ENCODE results near the gene RTKN. TPM values are rescaled to one million over a fixed set of nuclear protein-coding genes. Genes with fewer than 3 reads are reported as not detected.
A peak's percentile ranks its signal among the peaks of the same experiment; 100 is the strongest.

RTKN gene
- total RNA-seq, 1 experiment from 2014 or later: 27.0 TPM

DNA sequence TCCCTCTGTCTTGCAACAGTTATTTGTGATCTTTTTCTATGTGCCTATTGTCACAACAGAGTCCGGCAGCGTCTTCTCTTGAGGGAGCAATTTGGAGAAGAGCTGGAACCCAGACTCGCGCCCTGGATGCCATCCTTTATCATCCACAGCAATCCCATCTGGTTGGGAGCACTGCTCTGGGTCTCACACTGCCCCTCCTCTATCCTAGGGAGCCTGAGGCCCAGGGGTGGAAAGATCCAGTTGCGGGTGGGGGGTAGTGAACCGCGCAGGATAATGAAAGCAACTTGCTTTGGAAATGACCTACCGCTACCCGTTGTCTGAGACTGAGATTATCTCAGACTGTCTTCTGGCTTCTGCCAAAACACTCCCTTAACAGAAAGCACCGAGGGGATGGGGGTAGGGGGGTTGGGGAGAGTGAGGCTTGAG is 17.2 kb upstream of the RTKN start:
- Histone ChIP-seq H3K36me3 (ENCODE audit: insufficient read depth, low read length, poor library complexity, severe bottlenecking) (peaks cover 18% of the 10 kb centered on the region), H3K9me3 (ENCODE audit: low read depth, low read length, poor library complexity, severe bottlenecking) (no peaks in the 10 kb centered on the region), H3K27ac (ENCODE audit: low read depth, low read length, poor library complexity, severe bottlenecking) (peak overlapping the region; percentile 61), H3K4me1 (ENCODE audit: insufficient read depth, low read length, poor library complexity, severe bottlenecking) (peaks cover 16% of the 10 kb centered on the region), H3K4me3 (ENCODE audit: low read depth, low read length, poor library complexity, severe bottlenecking) (peak overlapping the region; percentile 92), H3K27me3 (replicated peaks; ENCODE audit: insufficient read depth, low read depth, low read length, poor library complexity) (no peaks in the 10 kb centered on the region)
- POLR2A ChIA-PET (ENCODE audit: low non-redundant PET): no interaction called here
- intact Hi-C loops (cut with micrococcal nuclease; ENCODE audit: unreplicated experiment): no loop called here
- TF ChIP-seq EZH2 (IDR thresholded peaks at IDR 0.05; ENCODE audit: borderline replicate concordance, low read depth, low read length, poor library complexity, severe bottlenecking): no peak
- TF ChIP-seq, protein P1, sequence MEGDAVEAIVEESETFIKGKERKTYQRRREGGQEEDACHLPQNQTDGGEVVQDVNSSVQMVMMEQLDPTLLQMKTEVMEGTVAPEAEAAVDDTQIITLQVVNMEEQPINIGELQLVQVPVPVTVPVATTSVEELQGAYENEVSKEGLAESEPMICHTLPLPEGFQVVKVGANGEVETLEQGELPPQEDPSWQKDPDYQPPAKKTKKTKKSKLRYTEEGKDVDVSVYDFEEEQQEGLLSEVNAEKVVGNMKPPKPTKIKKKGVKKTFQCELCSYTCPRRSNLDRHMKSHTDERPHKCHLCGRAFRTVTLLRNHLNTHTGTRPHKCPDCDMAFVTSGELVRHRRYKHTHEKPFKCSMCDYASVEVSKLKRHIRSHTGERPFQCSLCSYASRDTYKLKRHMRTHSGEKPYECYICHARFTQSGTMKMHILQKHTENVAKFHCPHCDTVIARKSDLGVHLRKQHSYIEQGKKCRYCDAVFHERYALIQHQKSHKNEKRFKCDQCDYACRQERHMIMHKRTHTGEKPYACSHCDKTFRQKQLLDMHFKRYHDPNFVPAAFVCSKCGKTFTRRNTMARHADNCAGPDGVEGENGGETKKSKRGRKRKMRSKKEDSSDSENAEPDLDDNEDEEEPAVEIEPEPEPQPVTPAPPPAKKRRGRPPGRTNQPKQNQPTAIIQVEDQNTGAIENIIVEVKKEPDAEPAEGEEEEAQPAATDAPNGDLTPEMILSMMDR (conservative IDR thresholded peaks at IDR 0.05; ENCODE audit: low read depth, low read length): no peak
- no peak for DNase-seq (ENCODE audit: low spot score)
- BruUV-seq (replicated peaks): no TSS peak
- CTCF ChIA-PET: interaction anchor here (0.7 kb wide), 1 partner anchor 24 kb away, joined by 4 read pairs; the partner anchor contains the start of genes CCDC142 and TTC31

DNA sequence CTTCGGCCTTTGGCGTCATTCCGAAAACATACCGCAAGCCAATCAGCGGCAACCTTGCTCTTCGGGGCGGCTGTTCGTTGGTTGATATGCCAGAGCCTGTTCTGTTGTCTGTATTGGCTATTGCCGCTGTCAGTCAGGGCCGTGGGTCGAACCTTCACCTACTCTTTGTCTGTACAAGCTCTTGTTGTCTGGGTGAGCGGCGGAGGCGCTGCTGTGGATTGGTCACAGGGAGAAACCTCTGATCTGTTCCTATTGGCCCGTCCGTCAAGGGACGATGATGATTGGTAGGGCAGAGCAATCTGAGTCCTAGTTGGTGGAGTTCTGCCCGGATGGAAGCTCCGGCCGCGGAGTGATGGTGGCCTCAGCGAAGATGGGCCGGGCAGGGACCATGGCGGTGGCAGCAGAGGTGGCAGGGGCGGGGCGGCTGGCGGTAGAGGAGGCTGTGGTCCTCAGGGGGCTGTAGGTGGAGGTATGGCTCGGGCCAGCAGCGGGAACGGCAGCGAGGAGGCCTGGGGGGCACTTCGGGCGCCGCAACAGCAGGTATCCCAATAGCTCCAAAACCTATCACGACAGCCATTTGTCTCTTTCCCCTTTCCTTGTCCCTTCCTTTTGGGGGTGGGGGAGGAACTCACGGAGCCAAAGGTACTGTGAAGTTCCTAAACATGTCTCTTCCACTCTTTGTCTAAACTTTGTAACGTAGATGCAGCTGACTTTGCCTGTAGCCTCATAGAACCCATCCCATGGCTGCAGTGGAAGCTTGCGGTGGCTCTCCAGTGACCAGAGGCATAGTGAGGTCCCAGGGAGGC is 16.6 kb upstream of the RTKN start, which contains the start of gene WBP1:
Gene WBP1, plus strand, starts transcription at position 307 of the 806 bp plus-strand sequence. Its CDS starts 165 bp downstream, at position 472.
- intact Hi-C loops (cut with micrococcal nuclease; ENCODE audit: unreplicated experiment): no loop called here
- ChIA-PET POLR2A (ENCODE audit: low non-redundant PET) (interaction anchor here (0.6 kb wide), 2 partner anchors 16 to 105 kb away, joined by 4 to 12 read pairs; no protein-coding TSS in a partner anchor), CTCF (interaction anchor here (0.6 to 0.7 kb wide), 3 partner anchors 16 to 132 kb away, joined by 3 to 4 read pairs (median 3); partner anchors contain the start of genes CCDC142 and TTC31)

DNA sequence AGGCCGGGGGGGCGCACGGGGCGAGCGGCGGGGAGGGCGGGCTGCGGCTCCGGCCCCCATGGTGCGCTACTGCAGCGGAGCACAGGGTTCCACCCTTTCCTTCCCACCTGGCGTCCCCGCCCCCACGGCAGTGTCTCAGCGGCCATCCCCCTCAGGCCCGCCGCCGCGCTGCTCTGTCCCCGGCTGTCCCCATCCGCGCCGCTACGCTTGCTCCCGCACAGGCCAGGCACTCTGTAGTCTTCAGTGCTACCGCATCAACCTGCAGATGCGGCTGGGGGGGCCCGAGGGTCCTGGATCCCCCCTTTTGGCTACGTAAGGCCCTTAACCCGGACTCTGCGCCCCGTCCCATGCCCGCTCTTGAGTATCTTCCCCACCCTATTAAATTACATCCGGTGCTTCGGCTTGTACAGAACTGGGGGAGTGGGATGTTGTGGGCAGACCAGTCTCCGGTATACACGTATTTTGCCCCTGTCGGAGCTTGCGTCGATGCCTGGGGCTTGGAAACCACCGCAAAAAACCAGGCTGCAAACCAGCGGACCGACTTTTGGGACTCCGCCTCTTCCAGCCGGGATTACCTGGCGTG is 15.9 kb upstream of the RTKN start:
- ChIA-PET CTCF (interaction anchor here (0.6 kb wide), 1 partner anchor 132 kb away, joined by 3 read pairs; no protein-coding TSS in a partner anchor), POLR2A (ENCODE audit: low non-redundant PET) (interaction anchor here (0.6 kb wide), 2 partner anchors 17 to 106 kb away, joined by 4 to 12 read pairs; no protein-coding TSS in a partner anchor)
- peak; percentile 54 for DNase-seq (ENCODE audit: low spot score)
- peaks cover 16% of the 10 kb centered on the region for H3K4me1 ChIP-seq (ENCODE audit: insufficient read depth, low read length, poor library complexity, severe bottlenecking)
- peak overlapping the region; percentile 92 for H3K4me3 ChIP-seq (ENCODE audit: low read depth, low read length, poor library complexity, severe bottlenecking)
- H3K27me3 ChIP-seq (replicated peaks; ENCODE audit: insufficient read depth, low read depth, low read length, poor library complexity): no peaks in the 10 kb centered on the region
- intact Hi-C loops (cut with micrococcal nuclease; ENCODE audit: unreplicated experiment): no loop called here
- H3K36me3 ChIP-seq (ENCODE audit: insufficient read depth, low read length, poor library complexity, severe bottlenecking): peaks cover 11% of the 10 kb centered on the region
- peak overlapping the region; percentile 92 for H3K27ac ChIP-seq (ENCODE audit: low read depth, low read length, poor library complexity, severe bottlenecking)
- no peak for TF ChIP-seq EZH2 (IDR thresholded peaks at IDR 0.05; ENCODE audit: borderline replicate concordance, low read depth, low read length, poor library complexity, severe bottlenecking)
- TF ChIP-seq, protein P1 (conservative IDR thresholded peaks at IDR 0.05; ENCODE audit: low read depth, low read length): no peak
- H3K9me3 ChIP-seq (ENCODE audit: low read depth, low read length, poor library complexity, severe bottlenecking): no peaks in the 10 kb centered on the region
- no TSS peak for BruUV-seq (replicated peaks)

More for the DNA sequence above, 16.6 kb upstream of the RTKN start, which contains the start of gene WBP1:
- Histone ChIP-seq H3K4me1 (ENCODE audit: insufficient read depth, low read length, poor library complexity, severe bottlenecking) (peaks cover 16% of the 10 kb centered on the region), H3K36me3 (ENCODE audit: insufficient read depth, low read length, poor library complexity, severe bottlenecking) (peaks cover 18% of the 10 kb centered on the region), H3K27ac (ENCODE audit: low read depth, low read length, poor library complexity, severe bottlenecking) (peak within 1 kb of the TSS; percentile 92), H3K9me3 (ENCODE audit: low read depth, low read length, poor library complexity, severe bottlenecking) (no peaks in the 10 kb centered on the region), H3K4me3 (ENCODE audit: low read depth, low read length, poor library complexity, severe bottlenecking) (peak within 1 kb of the TSS; percentile 92), H3K27me3 (replicated peaks; ENCODE audit: insufficient read depth, low read depth, low read length, poor library complexity) (no peaks in the 10 kb centered on the region)
- BruUV-seq (replicated peaks): TSS peak; percentile 53
- no peak for TF ChIP-seq EZH2 (IDR thresholded peaks at IDR 0.05; ENCODE audit: borderline replicate concordance, low read depth, low read length, poor library complexity, severe bottlenecking)
- TF ChIP-seq, protein P1 (conservative IDR thresholded peaks at IDR 0.05; ENCODE audit: low read depth, low read length): no peak
- peak; percentile 100 for DNase-seq (ENCODE audit: low spot score)

Measured in A673 (cell line).